Measurements from ENCODE around the gene COTL1. TPM values are rescaled to one million over a fixed set of nuclear protein-coding genes. Genes with fewer than 3 reads are reported as not detected.

The COTL1 gene
- total and polyA plus RNA-seq, 4 experiments from 2014 or later, result 181 to 683 (median 387) TPM

GRCh38 chr16:84589975-84590719 is 27.7 kb downstream of the COTL1 start:
- Histone ChIP-seq H3K27me3 (ENCODE audit: insufficient read depth, low read length) (no peaks in the 10 kb centered on the region), H3K9me3 (ENCODE audit: control insufficient read depth in 1 of 2, low read length in 2 of 2) (no peaks in the 10 kb centered on the region), H3K36me3 (ENCODE audit: insufficient read depth, low read length) (peaks cover 32% of the 10 kb centered on the region), H3K4me3 (ENCODE audit: low read length in 2 of 2) (no peak overlapping the region), H3K27ac (ENCODE audit: low read depth, low read length) (no peak overlapping the region), H3K4me1 (ENCODE audit: insufficient read depth, low read length) (peaks cover 50% of the 10 kb centered on the region)
- no peak overlapping the region for H3K4me3 Mint-ChIP-seq
- POLR2A ChIA-PET (ENCODE audit: partially characterized antibody), result interaction anchor here (1.7 to 1.8 kb wide), 2 partner anchors 10 to 24 kb away, joined by 3 to 4 read pairs; no protein-coding TSS in a partner anchor
- no peak for DNase-seq
- CTCF ChIA-PET (ENCODE audit: partially characterized antibody), result interaction anchor here (1.0 kb wide), 1 partner anchor 32 kb away, joined by 3 read pairs; no protein-coding TSS in a partner anchor
- intact Hi-C loops (cut with micrococcal nuclease), result no loop called here
- H3K9me3 Mint-ChIP-seq, result peaks cover 0 to 2% (median 0%) of the 10 kb centered on the region in 8 donors
- no peaks in the 10 kb centered on the region for H3K27me3 Mint-ChIP-seq
- peaks cover 31 to 55% (median 47%) of the 10 kb centered on the region in 4 donors for H3K4me1 Mint-ChIP-seq
- peak overlapping the region in 1 of 7 donors; percentile 6 for H3K27ac Mint-ChIP-seq
- H3K36me3 Mint-ChIP-seq, result peaks cover 22 to 67% of the 10 kb centered on the region in 2 donors

GRCh38 chr16:84588991-84589390 is 28.9 kb downstream of the COTL1 start:
- no peak for DNase-seq
- CTCF ChIA-PET (ENCODE audit: partially characterized antibody), result interaction anchor here (1.0 kb wide), 2 partner anchors 33 to 83 kb away, joined by 3 read pairs; no protein-coding TSS in a partner anchor
- H3K4me3 Mint-ChIP-seq, result no peak overlapping the region
- H3K27ac Mint-ChIP-seq, result peak overlapping the region in 2 of 7 donors; percentile 32 to 60
- H3K36me3 Mint-ChIP-seq, result peaks cover 25 to 68% of the 10 kb centered on the region in 2 donors
- H3K9me3 Mint-ChIP-seq, result no peaks in the 10 kb centered on the region
- H3K4me1 Mint-ChIP-seq, result peaks cover 27 to 52% (median 43%) of the 10 kb centered on the region in 4 donors
- no peaks in the 10 kb centered on the region for H3K9me3 ChIP-seq (ENCODE audit: control insufficient read depth in 1 of 2, low read length in 2 of 2)
- H3K4me1 ChIP-seq (ENCODE audit: insufficient read depth, low read length), result peaks cover 38% of the 10 kb centered on the region
- intact Hi-C loops (cut with micrococcal nuclease), result no loop called here
- H3K36me3 ChIP-seq (ENCODE audit: insufficient read depth, low read length), result peaks cover 39% of the 10 kb centered on the region
- POLR2A ChIA-PET (ENCODE audit: partially characterized antibody), result interaction anchor here (0.8 to 1.8 kb wide), 4 partner anchors 9 to 25 kb away, joined by 3 to 4 read pairs (median 3); no protein-coding TSS in a partner anchor
- H3K4me3 ChIP-seq (ENCODE audit: low read length in 2 of 2), result no peak overlapping the region
- no peaks in the 10 kb centered on the region for H3K27me3 ChIP-seq (ENCODE audit: insufficient read depth, low read length)
- H3K27ac ChIP-seq (ENCODE audit: low read depth, low read length), result no peak overlapping the region
- no peaks in the 10 kb centered on the region for H3K27me3 Mint-ChIP-seq

- Histone ChIP-seq H3K27me3 (ENCODE audit: insufficient read depth, low read length) (no peaks in the 10 kb centered on the region), H3K36me3 (ENCODE audit: insufficient read depth, low read length) (peaks cover 51% of the 10 kb centered on the region), H3K9me3 (ENCODE audit: control insufficient read depth in 1 of 2, low read length in 2 of 2) (no peaks in the 10 kb centered on the region), H3K4me3 (ENCODE audit: low read length in 2 of 2) (no peak overlapping the region), H3K4me1 (ENCODE audit: insufficient read depth, low read length) (peaks cover 22% of the 10 kb centered on the region), H3K27ac (ENCODE audit: low read depth, low read length) (no peak overlapping the region)
- CTCF ChIA-PET (ENCODE audit: partially characterized antibody), result interaction anchor here (0.6 to 1.1 kb wide), 5 partner anchors 34 to 153 kb away, joined by 3 to 4 read pairs (median 3); partner anchors contain the start of gene MEAK7
- no peaks in the 10 kb centered on the region for H3K27me3 Mint-ChIP-seq
- peak overlapping the region in 5 of 7 donors; percentile 14 to 76 (median 39) for H3K27ac Mint-ChIP-seq
- peaks cover 19 to 49% (median 33%) of the 10 kb centered on the region in 4 donors for H3K4me1 Mint-ChIP-seq
- POLR2A ChIA-PET (ENCODE audit: partially characterized antibody), result interaction anchor here (1.1 to 2.9 kb wide), 6 partner anchors 8 to 32 kb away, joined by 3 to 10 read pairs (median 4); partner anchors contain the start of gene COTL1
- intact Hi-C loops (cut with micrococcal nuclease), result no loop called here
- DNase-seq, result no peak
- peaks cover 16 to 69% of the 10 kb centered on the region in 2 donors for H3K36me3 Mint-ChIP-seq
- H3K9me3 Mint-ChIP-seq, result no peaks in the 10 kb centered on the region
- H3K4me3 Mint-ChIP-seq, result no peak overlapping the region
These were observed 32.0 kb downstream of the COTL1 start for GRCh38 chr16:84585886-84586285.

GRCh38 chr16:84585467-84585866 is 32.4 kb downstream of the COTL1 start:
- CTCF ChIA-PET (ENCODE audit: partially characterized antibody), result interaction anchor here (0.6 to 1.1 kb wide), 3 partner anchors 34 to 153 kb away, joined by 3 to 4 read pairs (median 3); partner anchors contain the start of gene MEAK7
- no peak overlapping the region for H3K27ac ChIP-seq (ENCODE audit: low read depth, low read length)
- H3K27ac Mint-ChIP-seq, result peak overlapping the region in 5 of 7 donors; percentile 3 to 76 (median 67)

GRCh38 chr16:84584678-84585077 is 33.2 kb downstream of the COTL1 start:
- Mint-ChIP-seq H3K4me3 (no peak overlapping the region), H3K27me3 (no peaks in the 10 kb centered on the region), H3K9me3 (no peaks in the 10 kb centered on the region), H3K4me1 (peaks cover 22 to 57% (median 36%) of the 10 kb centered on the region in 4 donors), H3K36me3 (peaks cover 16 to 71% of the 10 kb centered on the region in 2 donors), H3K27ac (peak overlapping the region in 4 of 7 donors; percentile 44 to 66 (median 54))
- intact Hi-C loops (cut with micrococcal nuclease), result no loop called here
- Histone ChIP-seq H3K9me3 (ENCODE audit: control insufficient read depth in 1 of 2, low read length in 2 of 2) (no peaks in the 10 kb centered on the region), H3K36me3 (ENCODE audit: insufficient read depth, low read length) (peaks cover 50% of the 10 kb centered on the region), H3K27me3 (ENCODE audit: insufficient read depth, low read length) (no peaks in the 10 kb centered on the region), H3K27ac (ENCODE audit: low read depth, low read length) (no peak overlapping the region), H3K4me1 (ENCODE audit: insufficient read depth, low read length) (peaks cover 31% of the 10 kb centered on the region), H3K4me3 (ENCODE audit: low read length in 2 of 2) (no peak overlapping the region)
- no peak for DNase-seq
- CTCF ChIA-PET (ENCODE audit: partially characterized antibody), result interaction anchor here (1.1 to 1.5 kb wide), 4 partner anchors 10 to 38 kb away, joined by 3 to 7 read pairs (median 4); no protein-coding TSS in a partner anchor
- POLR2A ChIA-PET (ENCODE audit: partially characterized antibody), result interaction anchor here (1.0 to 2.9 kb wide), 6 partner anchors 10 to 71 kb away, joined by 3 to 10 read pairs (median 4); no protein-coding TSS in a partner anchor

More at GRCh38 chr16:84585467-84585866, 32.4 kb downstream of the COTL1 start:
- DNase-seq, result no peak
- intact Hi-C loops (cut with micrococcal nuclease), result no loop called here
- Mint-ChIP-seq H3K4me3 (no peak overlapping the region), H3K4me1 (peaks cover 20 to 51% (median 33%) of the 10 kb centered on the region in 4 donors), H3K9me3 (no peaks in the 10 kb centered on the region), H3K36me3 (peaks cover 16 to 69% of the 10 kb centered on the region in 2 donors), H3K27me3 (no peaks in the 10 kb centered on the region)
- H3K9me3 ChIP-seq (ENCODE audit: control insufficient read depth in 1 of 2, low read length in 2 of 2), result no peaks in the 10 kb centered on the region
- peaks cover 52% of the 10 kb centered on the region for H3K36me3 ChIP-seq (ENCODE audit: insufficient read depth, low read length)
- H3K4me1 ChIP-seq (ENCODE audit: insufficient read depth, low read length), result peaks cover 23% of the 10 kb centered on the region
- POLR2A ChIA-PET (ENCODE audit: partially characterized antibody), result interaction anchor here (1.1 to 2.9 kb wide), 5 partner anchors 9 to 32 kb away, joined by 3 to 10 read pairs (median 4); partner anchors contain the start of gene COTL1
- H3K27me3 ChIP-seq (ENCODE audit: insufficient read depth, low read length), result no peaks in the 10 kb centered on the region
- H3K4me3 ChIP-seq (ENCODE audit: low read length in 2 of 2), result no peak overlapping the region

- ChIA-PET CTCF (ENCODE audit: partially characterized antibody) (interaction anchor here (1.1 to 1.5 kb wide), 3 partner anchors 10 to 39 kb away, joined by 3 to 7 read pairs (median 4); no protein-coding TSS in a partner anchor), POLR2A (ENCODE audit: partially characterized antibody) (interaction anchor here (1.0 to 2.9 kb wide), 5 partner anchors 10 to 70 kb away, joined by 3 to 10 read pairs (median 3); no protein-coding TSS in a partner anchor)
- Histone ChIP-seq H3K4me1 (ENCODE audit: insufficient read depth, low read length) (peaks cover 31% of the 10 kb centered on the region), H3K4me3 (ENCODE audit: low read length in 2 of 2) (no peak overlapping the region), H3K9me3 (ENCODE audit: control insufficient read depth in 1 of 2, low read length in 2 of 2) (no peaks in the 10 kb centered on the region), H3K36me3 (ENCODE audit: insufficient read depth, low read length) (peaks cover 43% of the 10 kb centered on the region), H3K27me3 (ENCODE audit: insufficient read depth, low read length) (no peaks in the 10 kb centered on the region), H3K27ac (ENCODE audit: low read depth, low read length) (no peak overlapping the region)
- H3K4me3 Mint-ChIP-seq, result no peak overlapping the region
- H3K36me3 Mint-ChIP-seq, result peaks cover 14 to 69% of the 10 kb centered on the region in 2 donors
- H3K27ac Mint-ChIP-seq, result peak overlapping the region in 5 of 7 donors; percentile 12 to 57 (median 37)
- peaks cover 26 to 64% (median 41%) of the 10 kb centered on the region in 4 donors for H3K4me1 Mint-ChIP-seq
- DNase-seq, result no peak
- H3K27me3 Mint-ChIP-seq, result no peaks in the 10 kb centered on the region
- intact Hi-C loops (cut with micrococcal nuclease), result no loop called here
- H3K9me3 Mint-ChIP-seq, result no peaks in the 10 kb centered on the region
These were observed 33.9 kb downstream of the COTL1 start for GRCh38 chr16:84583995-84584394.
